Lower leg skin (tissue), 4 donors: ENCODE results near the gene MGAT3. TPM values are rescaled to one million over a fixed set of nuclear protein-coding genes. Genes with fewer than 3 reads are reported as not detected.

ENCODE experiments used
- DNase-seq, 2 donors: peaks; one replicate each; pipeline ENCODE4 v3.0.0-alpha.2; 2019; ENCODE audit warnings: low spot score in 2 of 2
- H3K4me3 ChIP-seq: fragments of 200-600 bp; sonication (generic); 2 replicates; pipeline ENCODE4 v1.5.1; 2017; ENCODE audit warnings: mild to moderate bottlenecking, low read depth; ENCODE audit not compliant: poor library complexity, severe bottlenecking
- CTCF ChIP-seq, 3 donors: fragments of 450-650 bp; IDR thresholded peaks; one replicate each; pipeline ENCODE4 v1.5.1; 2016; ENCODE audit warnings: antibody characterized with exemption in 3 of 3, mild to moderate bottlenecking in 3 of 3, moderate library complexity in 2 of 3
- POLR2A ChIP-seq, 2 donors: fragments of 450-650 bp; IDR thresholded peaks; one replicate each; pipeline ENCODE4 v1.6.1; 2016 to 2017; ENCODE audit warnings: antibody characterized with exemption in 2 of 2, mild to moderate bottlenecking in 1 of 2, moderate library complexity in 1 of 2
- WGBS, 2 donors: methylation state at CpG; one replicate each; pipeline ENCODE4 v1.1.5; 2018; 5-methylcytosine and 5-hydroxymethylcytosine counted together
- intact Hi-C: fragments of 100-400 bp; cut with DNase I; formaldehyde crosslinking; loops from one replicate; pipeline ENCODE4 v1.15.0; 2023; ENCODE audit warnings: low total_unique reads
- total RNA-seq, 4 donors: library from RNA; depleted of rRNA; stranded (reverse); fragments of >200 nt; gene quantifications; one replicate each; pipeline ENCODE4 v1.1.0, GENCODE V29; 2016

MGAT3 gene
- total RNA-seq, 4 donors from 2014 or later, result 1.2 to 5.5 (median 3.2) TPM

GRCh38 chr22:39469326-39469680, 12.5 kb downstream of the MGAT3 start:
- WGBS, 2 donors, result 79 to 83% methylated on average over 6 of the region's 6 CpGs
- intact Hi-C loops, result no loop called here
- DNase-seq, result no peak
- no peak overlapping the region for H3K4me3 ChIP-seq
- TF ChIP-seq CTCF (IDR thresholded peaks at IDR 0.05) (no peak), POLR2A (IDR thresholded peaks at IDR 0.05) (no peak)

- 54 to 65% methylated on average over 12 to 26 of the region's 26 CpGs for WGBS, 2 donors
- TF ChIP-seq CTCF (IDR thresholded peaks at IDR 0.05) (no peak), POLR2A (IDR thresholded peaks at IDR 0.05) (no peak)
- no peak for DNase-seq
- no peak overlapping the region for H3K4me3 ChIP-seq
- intact Hi-C loops, result no loop called here
Observed at GRCh38 chr22:39469681-39470450, 13.1 kb downstream of the MGAT3 start.

DNA sequence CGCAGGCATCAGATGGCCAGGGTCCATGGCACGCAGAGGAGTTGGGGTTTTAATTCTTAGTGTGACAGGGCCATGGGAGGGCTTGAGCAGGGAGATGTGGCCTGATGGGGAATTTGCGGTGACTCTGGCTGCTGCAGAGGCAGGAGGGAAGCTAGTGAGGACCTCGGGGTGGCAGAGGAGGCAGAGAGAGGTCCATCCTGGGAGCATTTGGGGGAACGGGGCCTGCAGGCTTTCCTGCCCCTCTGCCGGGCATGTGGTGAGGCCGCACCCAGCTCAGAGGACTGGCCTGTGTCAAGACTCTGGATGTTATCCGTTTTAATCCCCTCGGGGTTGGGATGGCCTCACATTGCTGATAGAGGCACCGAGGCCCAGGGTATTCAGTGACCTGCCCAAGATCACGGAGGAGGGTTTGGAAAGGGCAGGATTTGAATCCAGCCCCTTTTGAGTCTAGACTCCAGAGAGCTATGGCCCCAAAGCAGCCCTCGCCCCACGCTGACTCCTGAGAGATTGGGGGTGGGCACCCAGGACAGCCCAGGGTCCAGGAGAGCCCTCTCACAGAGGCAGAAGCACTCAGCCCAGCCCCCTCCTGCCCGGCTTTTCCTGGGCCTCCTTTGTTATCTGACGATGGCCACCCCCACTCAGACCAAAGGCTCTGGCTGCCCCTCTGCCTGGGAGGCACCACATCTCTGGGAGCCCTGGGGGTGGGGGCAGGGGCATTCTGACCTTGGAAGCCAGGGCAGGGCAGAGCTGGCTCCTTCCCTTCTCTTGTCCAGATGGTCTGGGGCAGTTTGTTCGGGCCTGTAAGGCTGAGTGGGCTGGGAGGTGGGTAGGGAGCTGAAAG, 13.9 kb downstream of the MGAT3 start:
- DNase-seq, result no peak
- WGBS, 2 donors, result 63 to 65% methylated on average over 16 of the region's 16 CpGs
- intact Hi-C loops, result no loop called here
- H3K4me3 ChIP-seq, result no peak overlapping the region
- no peak for TF ChIP-seq POLR2A (IDR thresholded peaks at IDR 0.05)
- no peak for TF ChIP-seq CTCF (IDR thresholded peaks at IDR 0.05)

GRCh38 chr22:39471381-39472141, 14.7 kb downstream of the MGAT3 start:
- intact Hi-C loops, result no loop called here
- 45 to 46% methylated on average over 13 of the region's 13 CpGs for WGBS, 2 donors
- H3K4me3 ChIP-seq, result no peak overlapping the region
- DNase-seq, result no peak
- TF ChIP-seq CTCF (IDR thresholded peaks at IDR 0.05) (no peak), POLR2A (IDR thresholded peaks at IDR 0.05) (no peak)

GRCh38 chr22:39472570-39473556, 16.1 kb downstream of the MGAT3 start:
- WGBS, 2 donors, result 73 to 75% methylated on average over 19 of the region's 19 CpGs
- H3K4me3 ChIP-seq, result no peak overlapping the region
- TF ChIP-seq CTCF (IDR thresholded peaks at IDR 0.05) (no peak), POLR2A (IDR thresholded peaks at IDR 0.05) (no peak)
- no peak for DNase-seq
- intact Hi-C loops, result no loop called here
